ENCODE measurements around the gene ADAMTSL5. TPM values are rescaled to one million over a fixed set of nuclear protein-coding genes. Genes with fewer than 3 reads are reported as not detected.
"Not testable (repeated sequence)": the region's sequence is repeated elsewhere in the genome, so short reads cannot be mapped to it uniquely, and the experiment has no call there.

The ADAMTSL5 gene
- total RNA-seq, 2 experiments from 2014 or later = 0.34 TPM; not detected in 1

- Histone ChIP-seq H4K20me1 (ENCODE audit: insufficient read depth, low read length) (no peaks in the 10 kb centered on the region), H2AFZ (ENCODE audit: low read length) (no peak overlapping the region), H3K36me3 (ENCODE audit: insufficient read depth, low read length) (no peaks in the 10 kb centered on the region), H3K79me2 (ENCODE audit: insufficient read depth, low read depth, low read length) (no peaks in the 10 kb centered on the region), H3K4me2 (ENCODE audit: low read length) (no peak overlapping the region), H3K4me1 (ENCODE audit: insufficient read depth, low read length, poor library complexity, severe bottlenecking) (no peaks in the 10 kb centered on the region), H3K27ac (ENCODE audit: low read depth, low read length, poor library complexity, severe bottlenecking) (no peak overlapping the region), H3K9me3 (ENCODE audit: low read length) (no peaks in the 10 kb centered on the region), H3K9me2 (ENCODE audit: insufficient read depth, low read length) (no peaks in the 10 kb centered on the region), H3K4me3 (ENCODE audit: low read depth, low read length, poor library complexity, severe bottlenecking) (no peak overlapping the region)
- ChIA-PET CTCF (ENCODE audit: unreplicated experiment) (no interaction called here), POLR2A (no interaction called here)
- BruUV-seq (replicated peaks) = no TSS peak
- no peak for TF ChIP-seq EZH2phosphoT487 (IDR thresholded peaks at IDR 0.05; ENCODE audit: borderline replicate concordance, low read depth, low read length)
- TF ChIP-seq, protein P1, sequence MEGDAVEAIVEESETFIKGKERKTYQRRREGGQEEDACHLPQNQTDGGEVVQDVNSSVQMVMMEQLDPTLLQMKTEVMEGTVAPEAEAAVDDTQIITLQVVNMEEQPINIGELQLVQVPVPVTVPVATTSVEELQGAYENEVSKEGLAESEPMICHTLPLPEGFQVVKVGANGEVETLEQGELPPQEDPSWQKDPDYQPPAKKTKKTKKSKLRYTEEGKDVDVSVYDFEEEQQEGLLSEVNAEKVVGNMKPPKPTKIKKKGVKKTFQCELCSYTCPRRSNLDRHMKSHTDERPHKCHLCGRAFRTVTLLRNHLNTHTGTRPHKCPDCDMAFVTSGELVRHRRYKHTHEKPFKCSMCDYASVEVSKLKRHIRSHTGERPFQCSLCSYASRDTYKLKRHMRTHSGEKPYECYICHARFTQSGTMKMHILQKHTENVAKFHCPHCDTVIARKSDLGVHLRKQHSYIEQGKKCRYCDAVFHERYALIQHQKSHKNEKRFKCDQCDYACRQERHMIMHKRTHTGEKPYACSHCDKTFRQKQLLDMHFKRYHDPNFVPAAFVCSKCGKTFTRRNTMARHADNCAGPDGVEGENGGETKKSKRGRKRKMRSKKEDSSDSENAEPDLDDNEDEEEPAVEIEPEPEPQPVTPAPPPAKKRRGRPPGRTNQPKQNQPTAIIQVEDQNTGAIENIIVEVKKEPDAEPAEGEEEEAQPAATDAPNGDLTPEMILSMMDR (conservative IDR thresholded peaks at IDR 0.05; ENCODE audit: low read length) = no peak
- intact Hi-C loops (cut with micrococcal nuclease; ENCODE audit: unreplicated experiment) = no loop called here
- no peak for DNase-seq (ENCODE audit: low spot score)
These were observed 18.8 kb upstream of the ADAMTSL5 start for GRCh38 chr19:1531587-1531986.

- CTCF ChIA-PET (ENCODE audit: unreplicated experiment); H2AFZ ChIP-seq (ENCODE audit: low read length); H3K9me2 ChIP-seq (ENCODE audit: insufficient read depth, low read length); H3K4me3 ChIP-seq (ENCODE audit: low read depth, low read length, poor library complexity, severe bottlenecking); BruUV-seq (replicated peaks); H3K9me3 ChIP-seq (ENCODE audit: low read length); intact Hi-C loops (cut with micrococcal nuclease; ENCODE audit: unreplicated experiment); POLR2A ChIA-PET; H3K79me2 ChIP-seq (ENCODE audit: insufficient read depth, low read depth, low read length); H3K36me3 ChIP-seq (ENCODE audit: insufficient read depth, low read length); H4K20me1 ChIP-seq (ENCODE audit: insufficient read depth, low read length); DNase-seq (ENCODE audit: low spot score); H3K4me1 ChIP-seq (ENCODE audit: insufficient read depth, low read length, poor library complexity, severe bottlenecking); H3K4me2 ChIP-seq (ENCODE audit: low read length); H3K27ac ChIP-seq (ENCODE audit: low read depth, low read length, poor library complexity, severe bottlenecking): not testable (repeated sequence)
These were observed 18.0 kb upstream of the ADAMTSL5 start for GRCh38 chr19:1530856-1531255.

GRCh38 chr19:1529430-1529816 is 16.6 kb upstream of the ADAMTSL5 start:
- Histone ChIP-seq H3K9me3 (ENCODE audit: low read length) (no peaks in the 10 kb centered on the region), H3K4me2 (ENCODE audit: low read length) (no peak overlapping the region), H3K27ac (ENCODE audit: low read depth, low read length, poor library complexity, severe bottlenecking) (no peak overlapping the region), H3K36me3 (ENCODE audit: insufficient read depth, low read length) (no peaks in the 10 kb centered on the region), H3K9me2 (ENCODE audit: insufficient read depth, low read length) (no peaks in the 10 kb centered on the region), H4K20me1 (ENCODE audit: insufficient read depth, low read length) (no peaks in the 10 kb centered on the region), H2AFZ (ENCODE audit: low read length) (no peak overlapping the region), H3K79me2 (ENCODE audit: insufficient read depth, low read depth, low read length) (no peaks in the 10 kb centered on the region), H3K4me3 (ENCODE audit: low read depth, low read length, poor library complexity, severe bottlenecking) (no peak overlapping the region), H3K4me1 (ENCODE audit: insufficient read depth, low read length, poor library complexity, severe bottlenecking) (no peaks in the 10 kb centered on the region)
- DNase-seq (ENCODE audit: low spot score) = no peak
- intact Hi-C loops (cut with micrococcal nuclease; ENCODE audit: unreplicated experiment) = no loop called here
- no TSS peak for BruUV-seq (replicated peaks)
- ChIA-PET POLR2A (no interaction called here), CTCF (ENCODE audit: unreplicated experiment) (interaction anchor here (0.6 kb wide), 1 partner anchor 261 kb away, joined by 3 read pairs; no protein-coding TSS in a partner anchor)
- TF ChIP-seq, protein P1 (conservative IDR thresholded peaks at IDR 0.05; ENCODE audit: low read length) = no peak
